Measurements from ENCODE around the gene SPTAN1. TPM values are rescaled to one million over a fixed set of nuclear protein-coding genes. Genes with fewer than 3 reads are reported as not detected.

The SPTAN1 gene
- total and polyA plus RNA-seq, 9 donors, result 120 to 301 (median 261) TPM

- intact Hi-C loops (cut with DNase I), result no loop called here
- Histone ChIP-seq H3K36me3 (no peaks in the 10 kb centered on the region), H3K4me1 (ENCODE audit: insufficient read depth) (no peaks in the 10 kb centered on the region), H3K27me3 (no peaks in the 10 kb centered on the region), H3K4me3 (no peak overlapping the region), H3K9me3 (no peaks in the 10 kb centered on the region), H3K27ac (no peak overlapping the region)
- 92 to 96% (median 94%) methylated on average over 6 of the region's 6 CpGs for WGBS, 3 donors
- no peak for DNase-seq
- TF ChIP-seq, protein P1, sequence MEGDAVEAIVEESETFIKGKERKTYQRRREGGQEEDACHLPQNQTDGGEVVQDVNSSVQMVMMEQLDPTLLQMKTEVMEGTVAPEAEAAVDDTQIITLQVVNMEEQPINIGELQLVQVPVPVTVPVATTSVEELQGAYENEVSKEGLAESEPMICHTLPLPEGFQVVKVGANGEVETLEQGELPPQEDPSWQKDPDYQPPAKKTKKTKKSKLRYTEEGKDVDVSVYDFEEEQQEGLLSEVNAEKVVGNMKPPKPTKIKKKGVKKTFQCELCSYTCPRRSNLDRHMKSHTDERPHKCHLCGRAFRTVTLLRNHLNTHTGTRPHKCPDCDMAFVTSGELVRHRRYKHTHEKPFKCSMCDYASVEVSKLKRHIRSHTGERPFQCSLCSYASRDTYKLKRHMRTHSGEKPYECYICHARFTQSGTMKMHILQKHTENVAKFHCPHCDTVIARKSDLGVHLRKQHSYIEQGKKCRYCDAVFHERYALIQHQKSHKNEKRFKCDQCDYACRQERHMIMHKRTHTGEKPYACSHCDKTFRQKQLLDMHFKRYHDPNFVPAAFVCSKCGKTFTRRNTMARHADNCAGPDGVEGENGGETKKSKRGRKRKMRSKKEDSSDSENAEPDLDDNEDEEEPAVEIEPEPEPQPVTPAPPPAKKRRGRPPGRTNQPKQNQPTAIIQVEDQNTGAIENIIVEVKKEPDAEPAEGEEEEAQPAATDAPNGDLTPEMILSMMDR (IDR thresholded peaks at IDR 0.05), result no peak
- TF ChIP-seq EP300 (IDR thresholded peaks at IDR 0.05), result no peak
- no peak for TF ChIP-seq POLR2A (IDR thresholded peaks at IDR 0.05)
Observed at GRCh38 chr9:128669786-128670185, 117.4 kb downstream of the SPTAN1 start.

GRCh38 chr9:128675382-128675781, 123.0 kb downstream of the SPTAN1 start:
- 92 to 96% (median 95%) methylated on average over 4 of the region's 4 CpGs for WGBS, 3 donors
- Histone ChIP-seq H3K27ac (no peak overlapping the region), H3K4me3 (no peak overlapping the region), H3K36me3 (no peaks in the 10 kb centered on the region), H3K27me3 (no peaks in the 10 kb centered on the region), H3K9me3 (no peaks in the 10 kb centered on the region), H3K4me1 (ENCODE audit: insufficient read depth) (no peaks in the 10 kb centered on the region)
- peak in 1 of 5 donors; percentile 6 for DNase-seq
- TF ChIP-seq EP300 (IDR thresholded peaks at IDR 0.05) (no peak), POLR2A (IDR thresholded peaks at IDR 0.05) (no peak)
- TF ChIP-seq, protein P1 (IDR thresholded peaks at IDR 0.05), result no peak
- intact Hi-C loops (cut with DNase I), result no loop called here

DNA sequence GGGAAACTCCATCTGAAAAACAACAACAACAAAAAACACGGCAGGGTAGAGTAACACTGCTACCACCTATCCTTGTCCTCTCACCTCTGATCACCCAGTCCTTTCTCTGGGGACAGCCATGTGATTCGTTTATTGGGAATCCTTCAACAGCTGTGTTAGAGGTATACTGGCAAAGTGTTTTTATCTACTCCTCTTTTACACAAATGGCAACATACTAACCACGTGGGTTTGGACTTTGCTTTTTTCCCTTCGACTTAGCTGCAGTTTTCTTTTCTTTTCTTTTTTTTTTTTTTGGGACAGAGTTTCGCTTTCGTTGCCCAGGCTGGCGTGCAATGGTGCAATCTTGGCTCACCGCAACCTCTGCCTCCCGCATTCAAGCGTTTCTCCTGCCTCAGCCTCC, 125.4 kb downstream of the SPTAN1 start:
- DNase-seq, result peak in 1 of 5 donors; percentile 2
- TF ChIP-seq EP300 (IDR thresholded peaks at IDR 0.05) (no peak), POLR2A (IDR thresholded peaks at IDR 0.05) (no peak)
- TF ChIP-seq, protein P1 (IDR thresholded peaks at IDR 0.05), result no peak
- Histone ChIP-seq H3K4me1 (ENCODE audit: insufficient read depth) (no peaks in the 10 kb centered on the region), H3K27ac (no peak overlapping the region), H3K9me3 (no peaks in the 10 kb centered on the region), H3K36me3 (no peaks in the 10 kb centered on the region), H3K27me3 (no peaks in the 10 kb centered on the region), H3K4me3 (no peak overlapping the region)
- intact Hi-C loops (cut with DNase I), result no loop called here
- 62 to 81% (median 72%) methylated on average over 10 of the region's 10 CpGs for WGBS, 3 donors

Small RNA genes within 50 kb of the gene (small RNA-seq; reads per million reads assigned to genes)
- not detected for gene RNU7-171P

Other genes starting within 250 kb of the SPTAN1 start
- gene TRUB2, start 230.1 kb upstream of the SPTAN1 start, total RNA-seq, result 10 to 100 TPM in 6 of 7 donors, 1 to 10 TPM in 1; 4.6 to 29.4 (median 19.7) TPM
- 10 to 100 TPM in 1 of 2 donors, 1 to 10 TPM in 1; 9.7 to 20.7 TPM for gene TRUB2, start 230.1 kb upstream of the SPTAN1 start, polyA plus RNA-seq
- gene COQ4, start 229.7 kb upstream of the SPTAN1 start, total RNA-seq, result 10 to 100 TPM; 24.4 to 75.7 (median 34.2) TPM
- gene COQ4, start 229.7 kb upstream of the SPTAN1 start, polyA plus RNA-seq, result 10 to 100 TPM; 22.0 to 38.0 TPM
- gene SLC27A4, start 212.1 kb upstream of the SPTAN1 start, total RNA-seq, result 10 to 100 TPM in 5 of 7 donors, 1 to 10 TPM in 2; 8.8 to 22.4 (median 11.0) TPM
- 1 to 10 TPM; 4.8 to 8.7 TPM for gene SLC27A4, start 212.1 kb upstream of the SPTAN1 start, polyA plus RNA-seq
- 10 to 100 TPM; 20.5 to 51.4 (median 36.0) TPM for gene URM1, start 181.2 kb upstream of the SPTAN1 start, total RNA-seq
- 10 to 100 TPM; 22.1 to 41.4 TPM for gene URM1, start 181.2 kb upstream of the SPTAN1 start, polyA plus RNA-seq
- gene CERCAM, start 131.7 kb upstream of the SPTAN1 start, total RNA-seq, result 10 to 100 TPM; 19.6 to 63.9 (median 45.8) TPM
- 10 to 100 TPM; 24.2 to 27.3 TPM for gene CERCAM, start 131.7 kb upstream of the SPTAN1 start, polyA plus RNA-seq
- 10 to 100 TPM in 6 of 7 donors, 1 to 10 TPM in 1; 9.7 to 26.5 (median 20.3) TPM for gene ODF2, start 96.6 kb upstream of the SPTAN1 start, total RNA-seq
- gene ODF2, start 96.6 kb upstream of the SPTAN1 start, polyA plus RNA-seq, result 10 to 100 TPM; 14.6 to 23.9 TPM
- gene GLE1, start 47.9 kb upstream of the SPTAN1 start, total RNA-seq, result 10 to 100 TPM; 12.4 to 20.2 (median 19.0) TPM
- 10 to 100 TPM; 14.0 to 28.2 TPM for gene GLE1, start 47.9 kb upstream of the SPTAN1 start, polyA plus RNA-seq
- 10 to 100 TPM; 17.7 to 87.5 (median 25.8) TPM for gene DYNC2I2, start 104.3 kb downstream of the SPTAN1 start, total RNA-seq
- gene DYNC2I2, start 104.3 kb downstream of the SPTAN1 start, polyA plus RNA-seq, result 10 to 100 TPM in 1 of 2 donors, 1 to 10 TPM in 1; 2.0 to 28.0 TPM
- gene SET, start 136.6 kb downstream of the SPTAN1 start, total RNA-seq, result 100 to 1,000 TPM; 119 to 328 (median 291) TPM
- gene SET, start 136.6 kb downstream of the SPTAN1 start, polyA plus RNA-seq, result 100 to 1,000 TPM; 147 to 292 TPM
- gene PKN3, start 149.9 kb downstream of the SPTAN1 start, total RNA-seq, result 1 to 10 TPM; 1.4 to 7.6 (median 4.2) TPM
- 1 to 10 TPM; 1.3 to 4.6 TPM for gene PKN3, start 149.9 kb downstream of the SPTAN1 start, polyA plus RNA-seq
- gene ZDHHC12, start 171.5 kb downstream of the SPTAN1 start, total RNA-seq, result 10 to 100 TPM in 2 of 7 donors, 1 to 10 TPM in 5; 5.7 to 27.1 (median 7.0) TPM
- 10 to 100 TPM in 1 of 2 donors, under 1 TPM in 1; 0.30 to 12.5 TPM for gene ZDHHC12, start 171.5 kb downstream of the SPTAN1 start, polyA plus RNA-seq
- gene ZER1, start 219.3 kb downstream of the SPTAN1 start, total RNA-seq, result 10 to 100 TPM; 31.2 to 46.1 (median 34.2) TPM
- 10 to 100 TPM; 16.3 to 31.0 TPM for gene ZER1, start 219.3 kb downstream of the SPTAN1 start, polyA plus RNA-seq
- gene TBC1D13, start 234.7 kb downstream of the SPTAN1 start, total RNA-seq, result 10 to 100 TPM; 10.7 to 31.1 (median 26.3) TPM
- gene TBC1D13, start 234.7 kb downstream of the SPTAN1 start, polyA plus RNA-seq, result 10 to 100 TPM; 15.2 to 32.2 TPM